Osteocyte (in vitro differentiated cells): ENCODE data around the gene TANC2. TPM values are rescaled to one million over a fixed set of nuclear protein-coding genes. Genes with fewer than 3 reads are reported as not detected.

Experiments used
- DNase-seq: peaks from one replicate; pipeline ENCODE4 v3.0.0; 2021; ENCODE audit warnings: mixed read lengths; ENCODE audit not compliant: unreplicated experiment; ENCODE audit errors: extremely low spot score
- H3K27ac Mint-ChIP-seq: one replicate; pipeline ENCODE4 v1.8.0; 2021; ENCODE audit warnings: mild to moderate bottlenecking, mixed read lengths; ENCODE audit not compliant: unreplicated experiment
- H3K27me3 Mint-ChIP-seq: one replicate; pipeline ENCODE4 v1.8.0; 2021; ENCODE audit warnings: mixed read lengths; ENCODE audit not compliant: unreplicated experiment
- H3K36me3 Mint-ChIP-seq: one replicate; pipeline ENCODE4 v1.8.0; 2021; ENCODE audit warnings: mixed read lengths; ENCODE audit not compliant: unreplicated experiment
- H3K4me1 Mint-ChIP-seq: one replicate; pipeline ENCODE4 v1.8.0; 2021; ENCODE audit warnings: mixed read lengths; ENCODE audit not compliant: unreplicated experiment
- H3K4me3 Mint-ChIP-seq: one replicate; pipeline ENCODE4 v1.8.0; 2021; ENCODE audit warnings: mild to moderate bottlenecking, moderate library complexity, mixed read lengths; ENCODE audit not compliant: unreplicated experiment
- H3K9me3 Mint-ChIP-seq: one replicate; pipeline ENCODE4 v1.8.0; 2021; ENCODE audit warnings: mixed read lengths; ENCODE audit not compliant: unreplicated experiment
- CTCF ChIP-seq: fragments of 200-600 bp; sonication (generic); IDR thresholded peaks from 2 replicates; pipeline ENCODE4 v1.5.0; 2021; ENCODE audit warnings: antibody characterized with exemption, mild to moderate bottlenecking, moderate library complexity
- total RNA-seq: library from RNA; stranded (reverse); gene quantifications from 2 replicates; pipeline ENCODE4 v1.2.1, GENCODE V29; 2021

The TANC2 gene
- total RNA-seq, 1 donor from 2014 or later: 41.1 TPM

- TF ChIP-seq CTCF: no peak
- Mint-ChIP-seq H3K27me3 (peaks cover 11% of the 10 kb centered on the region), H3K4me1 (peaks cover 10% of the 10 kb centered on the region)
Measured at GRCh38 chr17:62948370-62948769, 17.7 kb upstream of the TANC2 start.

GRCh38 chr17:62949036-62949435 is 17.0 kb upstream of the TANC2 start:
- no peak overlapping the region for H3K27ac Mint-ChIP-seq
- no peak for DNase-seq
- no peak overlapping the region for H3K4me3 Mint-ChIP-seq
- H3K9me3 Mint-ChIP-seq: peaks cover 3% of the 10 kb centered on the region
- TF ChIP-seq CTCF: no peak
- peaks cover 10% of the 10 kb centered on the region for H3K4me1 Mint-ChIP-seq
- no peaks in the 10 kb centered on the region for H3K36me3 Mint-ChIP-seq
- H3K27me3 Mint-ChIP-seq: peaks cover 6% of the 10 kb centered on the region

More at GRCh38 chr17:62948370-62948769, 17.7 kb upstream of the TANC2 start:
- no peaks in the 10 kb centered on the region for H3K36me3 Mint-ChIP-seq
- no peak for DNase-seq
- no peak overlapping the region for H3K27ac Mint-ChIP-seq
- peaks cover 3% of the 10 kb centered on the region for H3K9me3 Mint-ChIP-seq
- no peak overlapping the region for H3K4me3 Mint-ChIP-seq

DNA sequence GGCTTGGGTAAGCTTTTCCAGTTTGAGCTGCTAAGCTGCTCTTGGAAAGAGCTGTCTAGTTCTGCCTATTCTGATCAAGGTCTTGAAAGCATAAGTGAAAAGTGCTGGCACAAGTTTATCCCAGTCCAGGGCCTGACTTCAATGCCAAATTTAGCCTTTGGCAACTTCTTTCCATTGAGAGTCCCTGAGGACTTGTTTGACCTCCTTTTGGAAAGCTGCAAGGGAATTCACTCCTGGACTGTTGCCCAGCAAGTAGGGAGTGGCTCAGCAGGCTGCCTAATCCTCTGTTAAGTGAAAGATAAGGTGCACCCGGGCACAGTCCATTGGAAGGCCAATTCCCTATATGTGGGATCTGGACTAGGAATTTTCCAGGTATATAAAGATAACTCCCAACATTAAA is 16.0 kb upstream of the TANC2 start:
- no peak for TF ChIP-seq CTCF
- Mint-ChIP-seq H3K9me3 (peaks cover 3% of the 10 kb centered on the region), H3K27ac (peak overlapping the region; percentile 34), H3K27me3 (peaks cover 5% of the 10 kb centered on the region), H3K4me3 (no peak overlapping the region), H3K36me3 (no peaks in the 10 kb centered on the region), H3K4me1 (peaks cover 10% of the 10 kb centered on the region)
- DNase-seq: no peak

GRCh38 chr17:62955841-62956352 is 10.1 kb upstream of the TANC2 start:
- H3K27ac Mint-ChIP-seq: no peak overlapping the region
- peaks cover 2% of the 10 kb centered on the region for H3K27me3 Mint-ChIP-seq
- no peak for TF ChIP-seq CTCF
- no peak for DNase-seq
- H3K36me3 Mint-ChIP-seq: no peaks in the 10 kb centered on the region
- H3K9me3 Mint-ChIP-seq: no peaks in the 10 kb centered on the region
- H3K4me1 Mint-ChIP-seq: no peaks in the 10 kb centered on the region
- H3K4me3 Mint-ChIP-seq: no peak overlapping the region

DNA sequence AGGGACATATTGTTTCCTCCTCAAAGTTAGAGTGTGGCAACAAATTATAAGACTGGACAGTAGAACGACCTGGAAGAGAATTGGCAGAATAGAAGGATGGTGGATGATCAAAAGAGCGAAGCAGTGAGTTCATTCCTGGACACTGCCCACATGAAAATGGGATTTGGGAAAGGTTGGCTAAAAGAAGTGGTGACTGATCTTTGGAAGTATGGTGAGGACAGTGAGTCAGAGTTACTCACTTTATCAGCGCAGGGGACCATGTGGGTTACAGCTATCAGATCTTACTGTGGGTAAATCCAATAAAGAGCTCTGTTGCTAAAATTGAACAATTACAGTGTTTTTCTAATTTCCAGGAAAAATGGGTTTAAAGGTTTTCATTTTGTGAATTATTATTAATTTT is 2.7 kb upstream of the TANC2 start:
- Mint-ChIP-seq H3K4me3 (no peak overlapping the region), H3K9me3 (no peaks in the 10 kb centered on the region), H3K4me1 (peaks cover 22% of the 10 kb centered on the region), H3K36me3 (no peaks in the 10 kb centered on the region), H3K27ac (no peak overlapping the region), H3K27me3 (peaks cover 2% of the 10 kb centered on the region)
- TF ChIP-seq CTCF: no peak
- no peak for DNase-seq
